SU-DHL-6 (cell line): Measurements from ENCODE around the gene TAS2R16.

Experiments
- CTCF ChIP-seq: fragments of 200-600 bp; sonication (generic); IDR thresholded peaks from one replicate; pipeline ENCODE4 v1.5.1; 2017; ENCODE audit warnings: antibody characterized with exemption, mild to moderate bottlenecking, low read length, moderate library complexity; ENCODE audit not compliant: insufficient read depth, poor library complexity, severe bottlenecking
- EZH2phosphoT487 ChIP-seq: fragments of 200-600 bp; sonication (generic), shearing (Covaris generic); conservative IDR thresholded peaks from 2 replicates; pipeline ENCODE4 v1.6.1; 2018; ENCODE audit warnings: mild to moderate bottlenecking, antibody characterized with exemption, low read length, moderate library complexity, mixed read lengths

GRCh38 chr7:123034106-123034505 lies 38.6 kb upstream of the TAS2R16 start:
- TF ChIP-seq CTCF: no peak
- no peak for TF ChIP-seq EZH2phosphoT487
